CD14-positive monocyte (primary cell): ENCODE results near the gene MAX. TPM values are rescaled to one million over a fixed set of nuclear protein-coding genes. Genes with fewer than 3 reads are reported as not detected.

Experiments used
- DNase-seq, 3 donors: peaks; one replicate each; pipeline ENCODE4 v3.0.0-alpha.2; 2011 to 2022
- H2AFZ ChIP-seq: 2 replicates; pipeline ENCODE4 v1.6.0; 2012; ENCODE audit warnings: mild to moderate bottlenecking, low read depth, low read length, inconsistent platforms; ENCODE audit not compliant: insufficient read depth, poor library complexity, severe bottlenecking
- H3K27ac ChIP-seq, 2 donors: 1 replicate in 1 of 2; 2 replicates in 1 of 2; pipeline ENCODE4 v1.5.1; 2012 to 2013; ENCODE audit warnings: low read length in 2 of 2, control low read depth in 1 of 2, inconsistent platforms in 1 of 2, low read depth in 1 of 2, mild to moderate bottlenecking in 1 of 2
- H3K27me3 ChIP-seq, 2 donors: one replicate each; pipeline versions ENCODE4 v1.6.0 to v1.6.1; 2011 to 2013; ENCODE audit warnings: low read length in 2 of 2; ENCODE audit not compliant: control insufficient read depth in 2 of 2, insufficient read depth in 2 of 2
- H3K36me3 ChIP-seq, 2 donors: replicated peaks in 1 of 2; 1 replicate in 1 of 2; 2 replicates in 1 of 2; pipeline versions ENCODE4 v1.5.1 to v1.6.1; 2012 to 2013; ENCODE audit warnings: low read length in 2 of 2, control low read depth in 1 of 2, inconsistent platforms in 1 of 2, mild to moderate bottlenecking in 1 of 2; ENCODE audit not compliant: insufficient read depth in 2 of 2, control insufficient read depth in 1 of 2
- H3K4me1 ChIP-seq, 2 donors: 1 replicate in 1 of 2; 2 replicates in 1 of 2; pipeline versions ENCODE4 v1.5.1 to v1.6.1; 2012 to 2013; ENCODE audit warnings: low read length in 2 of 2, control low read depth in 1 of 2, inconsistent platforms in 1 of 2, mild to moderate bottlenecking in 1 of 2, moderate library complexity in 1 of 2; ENCODE audit not compliant: insufficient read depth in 2 of 2, control insufficient read depth in 1 of 2
- H3K4me2 ChIP-seq: replicated peaks from 2 replicates; pipeline ENCODE3; 2012; ENCODE audit warnings: low read length, moderate library complexity, mild to moderate bottlenecking; ENCODE audit not compliant: poor library complexity, severe bottlenecking; ENCODE audit errors: extremely low read depth
- H3K4me3 ChIP-seq, 3 experiments: fragments of 200-600 bp in 1 of 3; sonication (generic) in 1 of 3; replicated peaks in 1 of 3; 1 replicate in 2 of 3; 2 replicates in 1 of 3; pipeline ENCODE4 v1.5.1; 2011 to 2013; ENCODE audit warnings: low read length in 3 of 3, mild to moderate bottlenecking in 3 of 3, control low read depth in 2 of 3, low read depth in 2 of 3, inconsistent platforms in 1 of 3, moderate library complexity in 1 of 3
- H3K79me2 ChIP-seq: 2 replicates; pipeline ENCODE4 v1.6.0; 2012; ENCODE audit warnings: mild to moderate bottlenecking, control low read depth, inconsistent platforms, low read length, moderate library complexity; ENCODE audit not compliant: insufficient read depth
- H3K9ac ChIP-seq: 2 replicates; pipeline ENCODE4 v1.6.0; 2017; ENCODE audit warnings: low read length, mild to moderate bottlenecking; ENCODE audit not compliant: insufficient read depth, poor library complexity, severe bottlenecking
- H3K9me3 ChIP-seq, 2 donors: replicated peaks in 1 of 2; 1 replicate in 1 of 2; 2 replicates in 1 of 2; pipeline versions ENCODE4 v1.5.1 to v1.6.1; 2012 to 2013; ENCODE audit warnings: low read length in 2 of 2, control low read depth in 1 of 2; ENCODE audit not compliant: control insufficient read depth in 1 of 2, insufficient read depth in 1 of 2
- H4K20me1 ChIP-seq: 2 replicates; pipeline ENCODE4 v1.6.0; 2012; ENCODE audit warnings: mild to moderate bottlenecking, low read length, control low read depth, moderate library complexity; ENCODE audit not compliant: insufficient read depth
- H3K27ac Mint-ChIP-seq, 7 donors: one replicate each; pipeline ENCODE4 v1.8.0; 2020; ENCODE audit warnings: mild to moderate bottlenecking in 7 of 7, mixed read lengths in 7 of 7, moderate library complexity in 6 of 7, inconsistent platforms in 2 of 7
- H3K27me3 Mint-ChIP-seq, 3 donors: one replicate each; pipeline ENCODE4 v1.8.0; 2021 to 2022; ENCODE audit warnings: low read depth in 3 of 3, mild to moderate bottlenecking in 3 of 3, mixed read lengths in 3 of 3, moderate library complexity in 3 of 3, inconsistent platforms in 1 of 3
- H3K36me3 Mint-ChIP-seq, 2 donors: one replicate each; pipeline ENCODE4 v1.8.0; 2020; ENCODE audit warnings: mixed read lengths in 2 of 2, inconsistent platforms in 1 of 2, mild to moderate bottlenecking in 1 of 2
- H3K4me1 Mint-ChIP-seq: one replicate; pipeline ENCODE4 v1.8.0; 2020; ENCODE audit warnings: mild to moderate bottlenecking, mixed read lengths
- H3K4me3 Mint-ChIP-seq, 2 donors: one replicate each; pipeline ENCODE4 v1.8.0; 2020; ENCODE audit warnings: mild to moderate bottlenecking in 2 of 2, mixed read lengths in 2 of 2, moderate library complexity in 1 of 2
- H3K9me3 Mint-ChIP-seq, 7 donors: one replicate each; pipeline ENCODE4 v1.8.0; 2020 to 2022; ENCODE audit warnings: mixed read lengths in 7 of 7, mild to moderate bottlenecking in 6 of 7, moderate library complexity in 6 of 7, inconsistent platforms in 2 of 7
- WGBS: methylation state at CpG from one replicate; pipeline ENCODE4 v1.1.5; 2013; ENCODE audit warnings: missing lambda C conversion rate; ENCODE audit not compliant: insufficient coverage; 5-methylcytosine and 5-hydroxymethylcytosine counted together
- intact Hi-C, 2 donors: fragments of 100-400 bp; cut with micrococcal nuclease; formaldehyde crosslinking; loops; one replicate each; pipeline versions ENCODE4 v1.15.0 to v1.15.1; 2023
- polyA plus RNA-seq, 3 donors: library from polyadenylated mRNA; depleted of rRNA in 1 of 3; unstranded in 2 of 3; stranded (reverse) in 1 of 3; fragments of 300-500 nt in 2 of 3; fragments of >200 nt in 1 of 3; fragmentation: Illumina TruSeq in 2 of 3; gene quantifications; 1 replicate in 2 of 3; 2 replicates in 1 of 3; pipeline ENCODE4 v1.2.3, GENCODE V29; 2012 to 2021
- TF ChIP-seq, protein P1 (sequence below): fragments of 200-600 bp; IDR thresholded peaks from one replicate; pipeline ENCODE4 v1.8.0; 2022; ENCODE audit warnings: antibody characterized with exemption, mild to moderate bottlenecking

MAX gene
- polyA plus RNA-seq, 3 donors = 78.2 to 87.0 (median 81.5) TPM

GRCh38 chr14:65042731-65043372 lies 59.5 kb downstream of the MAX start:
- Mint-ChIP-seq H3K36me3 (peaks cover 21 to 31% of the 10 kb centered on the region in 2 donors), H3K4me1 (peaks cover 62% of the 10 kb centered on the region), H3K9me3 (no peaks in the 10 kb centered on the region), H3K4me3 (peak overlapping the region; percentile 9 to 21), H3K27me3 (peaks cover 0 to 2% (median 0%) of the 10 kb centered on the region in 3 donors), H3K27ac (peak overlapping the region; percentile 77 to 89 (median 86))
- TF ChIP-seq, protein P1, sequence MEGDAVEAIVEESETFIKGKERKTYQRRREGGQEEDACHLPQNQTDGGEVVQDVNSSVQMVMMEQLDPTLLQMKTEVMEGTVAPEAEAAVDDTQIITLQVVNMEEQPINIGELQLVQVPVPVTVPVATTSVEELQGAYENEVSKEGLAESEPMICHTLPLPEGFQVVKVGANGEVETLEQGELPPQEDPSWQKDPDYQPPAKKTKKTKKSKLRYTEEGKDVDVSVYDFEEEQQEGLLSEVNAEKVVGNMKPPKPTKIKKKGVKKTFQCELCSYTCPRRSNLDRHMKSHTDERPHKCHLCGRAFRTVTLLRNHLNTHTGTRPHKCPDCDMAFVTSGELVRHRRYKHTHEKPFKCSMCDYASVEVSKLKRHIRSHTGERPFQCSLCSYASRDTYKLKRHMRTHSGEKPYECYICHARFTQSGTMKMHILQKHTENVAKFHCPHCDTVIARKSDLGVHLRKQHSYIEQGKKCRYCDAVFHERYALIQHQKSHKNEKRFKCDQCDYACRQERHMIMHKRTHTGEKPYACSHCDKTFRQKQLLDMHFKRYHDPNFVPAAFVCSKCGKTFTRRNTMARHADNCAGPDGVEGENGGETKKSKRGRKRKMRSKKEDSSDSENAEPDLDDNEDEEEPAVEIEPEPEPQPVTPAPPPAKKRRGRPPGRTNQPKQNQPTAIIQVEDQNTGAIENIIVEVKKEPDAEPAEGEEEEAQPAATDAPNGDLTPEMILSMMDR = no peak
- Histone ChIP-seq H3K4me3 (peak overlapping the region in 1 of 3 experiments; percentile 27), H2AFZ (peak overlapping the region; percentile 5), H3K36me3 (peaks cover 14 to 16% of the 10 kb centered on the region in 2 donors), H3K27me3 (no peaks in the 10 kb centered on the region), H4K20me1 (no peaks in the 10 kb centered on the region), H3K9ac (no peak overlapping the region), H3K4me1 (peaks cover 53 to 57% of the 10 kb centered on the region in 2 donors), H3K4me2 (peak overlapping the region; percentile 12), H3K9me3 (no peaks in the 10 kb centered on the region), H3K27ac (peak overlapping the region; percentile 64 to 68), H3K79me2 (no peaks in the 10 kb centered on the region)
- WGBS = 4% methylated on average over 4 of the region's 8 CpGs
- peak; percentile 61 to 78 (median 74) for DNase-seq
- intact Hi-C loops = loop anchor here in 1 of 2 donors (5.0 kb wide), 1 partner anchor 59 kb away; the partner anchor contains the start of gene MAX

GRCh38 chr14:65042296-65042695 lies 60.0 kb downstream of the MAX start:
- 36% methylated on average over 3 of the region's 3 CpGs for WGBS
- Histone ChIP-seq H3K4me2 (peak overlapping the region; percentile 12), H3K4me1 (peaks cover 47 to 52% of the 10 kb centered on the region in 2 donors), H3K4me3 (peak overlapping the region in 1 of 3 experiments; percentile 27), H3K36me3 (peaks cover 16% of the 10 kb centered on the region in 2 donors), H4K20me1 (no peaks in the 10 kb centered on the region), H3K27ac (peak overlapping the region; percentile 64 to 68), H3K9ac (no peak overlapping the region), H2AFZ (peak overlapping the region; percentile 5), H3K9me3 (no peaks in the 10 kb centered on the region), H3K79me2 (no peaks in the 10 kb centered on the region), H3K27me3 (no peaks in the 10 kb centered on the region)
- TF ChIP-seq, protein P1 = no peak
- Mint-ChIP-seq H3K27ac (peak overlapping the region in 6 of 7 donors; percentile 77 to 89 (median 84)), H3K27me3 (peaks cover 0 to 2% (median 0%) of the 10 kb centered on the region in 3 donors), H3K4me1 (peaks cover 56% of the 10 kb centered on the region), H3K36me3 (peaks cover 20 to 33% of the 10 kb centered on the region in 2 donors), H3K9me3 (no peaks in the 10 kb centered on the region), H3K4me3 (peak overlapping the region in 1 of 2 donors; percentile 55)
- intact Hi-C loops = loop anchor here in 1 of 2 donors (5.0 kb wide), 1 partner anchor 60 kb away; the partner anchor contains the start of gene MAX
- no peak for DNase-seq
